ENCODE results near the gene MPL.

The MPL gene

DNA sequence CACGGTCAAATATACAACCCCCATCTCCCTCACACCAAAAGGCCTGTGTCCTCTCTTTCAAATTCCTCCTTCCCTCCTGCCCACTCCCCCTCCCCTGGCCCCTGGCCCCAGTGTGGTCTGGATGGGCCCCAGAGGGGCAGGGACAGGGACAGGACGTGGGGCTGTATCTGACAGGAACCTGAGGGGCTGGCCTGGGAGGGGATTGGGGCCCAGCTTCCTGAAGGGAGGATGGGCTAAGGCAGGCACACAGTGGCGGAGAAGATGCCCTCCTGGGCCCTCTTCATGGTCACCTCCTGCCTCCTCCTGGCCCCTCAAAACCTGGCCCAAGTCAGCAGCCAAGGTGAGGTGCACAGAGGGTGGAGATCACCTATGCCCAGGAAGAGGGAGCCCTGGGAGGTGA, at the start of gene MPL:
MPL (plus strand) TSS at position 231 of the 400 bp plus-strand sequence; CDS start at position 262, 31 bp downstream.
- no peak for DNase-seq

DNA sequence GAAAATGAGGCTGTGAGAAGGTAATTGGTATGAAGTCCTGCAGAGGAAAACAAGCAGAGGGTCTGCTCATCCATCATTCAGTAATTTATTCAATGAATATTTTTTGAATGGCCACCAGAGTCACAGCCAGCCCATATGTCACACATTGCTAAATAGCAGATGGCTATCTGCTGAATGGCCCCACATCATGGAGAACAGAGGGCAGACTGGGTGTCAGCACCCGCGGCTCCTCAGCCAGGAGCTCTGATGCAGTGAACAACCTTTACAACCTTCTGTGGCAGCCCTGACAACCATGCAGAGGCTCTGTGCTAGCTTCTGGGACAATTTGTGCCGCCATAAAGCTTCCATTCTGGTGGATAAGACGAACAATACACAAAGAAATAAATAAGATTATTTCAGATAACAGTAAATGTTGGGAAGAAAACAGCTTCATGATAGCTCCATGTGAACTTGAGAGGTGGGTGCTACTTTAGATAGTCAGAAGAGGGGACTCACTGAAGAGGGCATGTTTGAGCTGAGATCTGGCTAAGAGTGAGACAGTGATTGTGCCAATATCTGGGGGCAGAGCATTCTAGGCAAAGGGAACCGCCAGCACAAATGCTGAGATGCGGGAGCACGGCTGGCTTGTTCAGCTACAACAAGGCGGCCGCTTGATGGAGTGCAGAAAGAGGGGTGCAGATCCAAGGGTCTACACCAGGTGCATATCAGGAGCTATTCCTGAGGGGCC, 49.4 kb upstream of the MPL start:
- peak; percentile 38 for DNase-seq

DNA sequence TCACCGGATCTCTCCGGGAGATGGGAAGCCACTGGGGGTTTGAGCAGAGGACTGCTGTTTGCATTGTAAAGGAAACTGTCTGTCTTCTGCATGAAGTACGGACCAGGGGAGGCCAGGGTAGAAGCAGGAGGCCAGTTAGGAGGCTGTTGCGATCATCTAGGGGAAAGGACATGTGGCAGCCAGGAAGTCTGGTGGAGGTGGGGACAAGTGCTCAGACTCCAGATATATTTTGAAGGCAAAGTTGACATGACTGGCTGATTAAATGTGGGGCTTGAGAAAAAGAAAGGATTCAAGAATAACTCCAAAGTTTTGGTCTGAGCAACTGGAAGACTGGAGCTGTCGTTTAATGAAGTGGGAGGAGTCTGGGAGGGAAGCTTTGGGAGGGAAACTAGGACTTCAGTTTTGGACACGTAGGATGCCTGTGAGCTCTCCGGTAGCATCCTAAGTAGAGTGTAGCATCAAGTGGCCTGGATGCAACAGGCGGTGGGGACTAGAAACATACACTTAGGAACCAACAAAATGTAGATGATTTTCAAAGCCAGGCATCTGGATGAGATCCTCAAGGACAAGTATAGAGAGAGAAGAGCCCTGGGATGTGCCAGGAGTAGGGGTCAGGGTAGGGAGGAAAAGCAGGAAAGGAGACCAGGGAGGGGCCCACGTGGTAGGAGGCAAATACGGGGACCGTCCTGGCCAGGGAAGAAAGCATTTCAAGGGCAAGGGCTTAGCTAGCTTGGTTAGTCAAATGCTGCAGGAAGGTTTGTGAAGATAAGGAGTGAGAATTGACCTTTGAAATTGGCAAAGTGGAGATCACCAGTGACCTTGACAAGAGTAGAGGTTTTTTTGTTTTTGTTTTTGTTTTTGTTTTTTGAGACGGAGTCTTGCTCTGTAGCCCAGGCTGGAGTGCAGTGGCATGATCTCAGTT, 48.6 kb upstream of the MPL start:
- no peak for DNase-seq

DNA sequence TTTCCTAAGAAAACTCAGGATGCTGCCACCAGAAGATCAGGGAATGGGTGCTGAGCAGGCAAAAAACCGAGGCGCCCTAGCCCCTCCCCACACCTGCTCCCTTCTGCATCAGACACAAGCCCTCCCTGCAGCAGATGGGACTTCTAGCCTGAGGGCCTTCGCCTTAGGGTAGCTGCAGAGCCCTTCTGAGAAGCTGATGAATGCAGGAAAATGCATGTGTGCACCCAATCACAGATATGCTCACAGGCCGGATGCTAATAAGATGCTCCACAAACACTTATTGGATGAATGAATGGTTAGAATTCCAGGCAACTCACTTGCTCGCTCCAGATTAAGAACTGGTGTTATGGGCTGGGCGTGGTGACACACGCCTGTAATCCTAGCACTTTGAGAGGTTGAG, 45.4 kb upstream of the MPL start:
- DNase-seq, result peak; percentile 35

DNA sequence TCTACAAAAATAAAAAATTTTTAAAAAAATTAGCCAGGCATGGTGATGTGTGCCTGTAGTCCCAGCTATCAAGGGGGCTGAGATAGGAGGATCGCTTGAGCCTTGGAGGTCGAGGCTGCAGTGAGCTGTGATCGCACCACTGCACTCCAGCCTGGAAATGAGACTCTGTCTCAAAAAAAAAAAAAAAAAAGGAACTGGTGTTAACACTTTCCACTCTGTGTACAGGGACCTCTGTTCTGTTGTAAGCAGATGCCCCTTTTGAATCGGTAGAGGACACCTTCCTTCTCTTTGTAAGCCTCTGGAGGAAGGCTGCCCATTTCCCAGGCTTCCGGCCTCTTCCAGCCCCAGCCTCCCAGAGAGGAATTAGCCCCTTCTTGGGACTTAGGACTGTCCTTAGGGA, 44.9 kb upstream of the MPL start:
- no peak for DNase-seq

DNA sequence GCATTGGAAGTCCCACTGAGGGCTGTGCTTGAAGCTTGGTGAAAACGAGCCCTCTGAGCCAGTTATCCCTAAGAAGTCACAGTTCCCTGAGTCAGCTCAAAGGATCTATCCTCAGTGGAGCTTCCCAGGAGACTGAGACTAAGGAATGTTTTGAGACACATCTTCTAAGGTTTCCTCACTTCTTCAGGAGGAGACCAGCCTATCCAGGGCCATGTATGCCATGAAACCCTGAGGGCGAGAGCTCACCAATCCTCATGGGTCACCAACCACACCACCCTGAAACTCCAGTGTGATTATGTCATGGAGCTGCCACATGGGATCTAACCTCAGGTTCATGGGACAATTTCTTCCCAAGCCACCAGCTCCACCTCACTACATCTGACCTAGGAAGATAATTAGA, 44.4 kb upstream of the MPL start:
- no peak for DNase-seq

DNA sequence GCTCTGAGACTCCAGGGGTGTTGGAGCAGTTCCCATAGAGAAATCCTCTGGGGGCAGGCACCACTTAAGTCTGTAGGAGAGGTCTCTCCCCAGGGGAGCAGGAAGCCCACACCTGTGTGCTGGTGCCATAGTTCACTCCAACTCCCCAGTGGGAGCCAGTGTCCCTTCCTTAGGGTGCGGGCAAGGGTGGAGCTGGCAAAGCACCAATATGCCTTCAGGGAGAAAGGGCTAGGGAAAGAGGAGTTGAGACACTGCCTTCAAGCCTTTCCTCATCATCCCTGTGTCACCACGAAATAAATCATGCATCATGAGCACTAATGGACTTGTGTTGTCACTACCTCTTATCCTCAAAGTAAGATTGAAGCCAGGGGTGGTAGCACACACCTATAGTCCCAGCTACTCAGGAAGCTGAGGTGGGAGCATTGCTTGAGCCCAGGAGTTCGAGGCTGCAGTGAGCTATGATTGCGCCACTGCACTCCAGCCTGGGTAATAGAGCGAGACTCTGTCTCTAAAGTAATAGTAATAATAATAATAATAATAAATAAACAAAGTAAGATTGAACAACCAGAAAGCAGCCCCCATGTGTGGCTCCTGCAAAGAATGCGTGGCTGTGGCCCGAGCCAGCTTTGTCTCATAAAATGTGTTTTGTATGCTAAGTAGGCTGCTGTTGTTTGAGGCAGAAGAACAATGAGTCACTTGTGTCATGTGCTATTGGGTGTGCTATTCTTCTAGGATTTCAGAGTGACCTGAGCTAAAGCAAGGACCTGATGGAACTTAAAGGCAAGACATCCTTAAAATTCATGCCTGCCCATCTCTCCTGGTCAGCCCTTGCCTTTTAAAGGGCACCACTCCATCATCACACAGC, 43.5 kb upstream of the MPL start:
- no peak for DNase-seq

DNA sequence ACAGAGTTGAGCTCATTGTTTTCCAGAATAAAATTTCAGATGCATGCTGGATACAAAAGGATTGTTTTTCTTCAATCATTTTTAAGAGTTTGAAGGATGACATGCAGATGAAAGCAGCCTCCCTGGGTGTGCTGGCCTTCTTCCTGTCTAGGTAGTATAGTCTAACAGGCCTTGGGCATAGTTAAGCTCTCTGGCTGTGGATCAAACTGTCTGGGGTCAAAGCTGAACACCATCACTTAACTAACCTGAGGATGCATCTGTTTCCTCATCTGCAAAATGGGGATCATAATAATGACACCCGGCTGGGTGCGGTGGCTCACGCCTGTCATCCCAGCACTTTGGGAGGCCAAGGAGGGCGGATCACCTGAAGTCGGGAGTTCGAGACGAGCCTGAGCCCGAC, 42.9 kb upstream of the MPL start:
- DNase-seq, result no peak

DNA sequence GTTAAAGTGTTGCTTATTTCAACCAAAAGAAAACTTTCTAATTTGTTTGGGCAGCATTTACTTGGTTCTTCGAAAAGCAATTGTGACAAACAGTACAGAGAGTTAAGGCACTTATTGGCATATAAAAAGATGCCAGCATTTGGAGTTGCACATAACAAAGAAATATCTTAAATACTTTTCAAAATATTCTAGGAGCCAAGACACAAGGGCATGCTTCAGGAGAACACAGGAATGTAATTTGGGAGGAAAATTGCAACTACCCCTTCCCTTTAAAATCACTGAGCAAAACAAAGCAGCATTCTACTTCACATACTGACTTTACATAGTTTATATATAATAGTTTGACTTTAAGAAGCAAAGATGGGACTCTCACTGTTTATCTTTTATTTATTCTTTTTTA, 41.4 kb upstream of the MPL start:
- no peak for DNase-seq

DNA sequence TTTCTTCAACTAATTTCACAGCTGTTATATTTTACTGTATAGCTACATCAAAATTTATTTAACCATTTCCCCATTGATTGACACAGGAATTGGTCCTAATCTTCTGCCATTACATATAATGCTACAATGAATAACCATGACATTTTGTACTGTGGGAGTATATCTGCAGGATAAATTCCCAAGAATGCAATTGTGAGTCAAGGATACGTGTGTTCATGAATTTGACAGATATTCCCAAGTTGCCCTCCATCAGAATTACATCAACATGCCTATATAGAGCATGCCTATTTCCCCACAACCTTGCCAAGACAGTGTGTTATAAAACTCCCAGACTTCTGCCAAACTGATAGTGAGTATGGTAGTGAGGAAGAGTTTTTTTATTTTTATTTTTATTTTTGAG, 39.6 kb upstream of the MPL start:
- DNase-seq, result no peak

DNA sequence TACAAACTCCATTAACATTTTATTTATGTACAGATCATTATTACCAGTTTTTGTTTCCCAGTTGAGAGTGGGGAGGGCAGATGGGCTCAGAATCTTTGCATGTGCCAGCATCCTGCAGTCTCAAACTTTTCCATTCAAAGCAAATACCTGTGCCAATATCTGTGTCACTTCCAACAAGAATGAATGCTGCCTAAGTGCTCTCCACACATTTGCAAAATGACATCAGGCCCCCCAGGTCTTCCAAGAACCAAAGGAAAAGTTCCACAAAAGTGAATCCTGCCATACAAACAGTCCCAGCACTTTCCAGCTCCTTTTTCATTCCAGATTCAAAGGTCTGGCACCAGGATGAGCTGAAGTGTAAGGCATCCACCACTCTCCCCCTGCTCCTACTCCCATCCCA, 38.5 kb upstream of the MPL start:
- DNase-seq, result no peak

DNA sequence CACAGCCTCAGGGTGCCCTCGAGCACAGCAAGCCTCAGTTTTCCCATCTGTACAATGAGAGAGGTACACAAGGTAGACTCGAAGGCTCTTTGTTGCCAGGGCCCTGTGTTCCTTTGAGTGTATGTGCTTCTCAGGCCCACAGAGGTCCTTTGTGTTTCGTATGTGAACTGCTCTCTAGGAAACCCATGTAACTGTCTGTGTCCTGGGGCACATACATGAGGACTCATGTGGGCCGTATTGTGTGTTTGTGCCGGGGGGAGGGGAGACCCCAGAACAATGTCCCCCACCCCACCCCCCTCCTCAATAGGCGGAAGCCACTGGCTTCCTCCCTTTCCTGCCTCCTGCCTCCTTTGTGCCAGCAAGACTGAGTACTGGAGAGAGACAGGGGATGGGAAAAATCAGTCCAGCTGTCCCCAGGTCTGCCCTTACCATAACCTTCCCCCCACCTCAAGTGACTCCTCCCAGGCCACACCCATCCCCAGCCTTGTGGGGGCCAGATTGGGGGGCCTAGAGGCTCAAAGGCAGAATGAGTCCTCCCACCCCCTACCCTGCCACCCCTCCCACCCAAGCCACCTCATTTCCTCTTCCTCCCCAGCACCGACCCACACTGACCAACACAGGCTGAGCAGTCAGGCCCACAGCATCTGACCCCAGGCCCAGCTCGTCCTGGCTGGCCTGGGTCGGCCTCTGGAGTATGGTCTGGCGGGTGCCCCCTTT, 37.1 kb upstream of the MPL start, which contains the start of gene TIE1:
TIE1 (plus strand) TSS at position 605 of the 717 bp plus-strand sequence; CDS start at position 695, 90 bp downstream.
- no peak for DNase-seq

DNA sequence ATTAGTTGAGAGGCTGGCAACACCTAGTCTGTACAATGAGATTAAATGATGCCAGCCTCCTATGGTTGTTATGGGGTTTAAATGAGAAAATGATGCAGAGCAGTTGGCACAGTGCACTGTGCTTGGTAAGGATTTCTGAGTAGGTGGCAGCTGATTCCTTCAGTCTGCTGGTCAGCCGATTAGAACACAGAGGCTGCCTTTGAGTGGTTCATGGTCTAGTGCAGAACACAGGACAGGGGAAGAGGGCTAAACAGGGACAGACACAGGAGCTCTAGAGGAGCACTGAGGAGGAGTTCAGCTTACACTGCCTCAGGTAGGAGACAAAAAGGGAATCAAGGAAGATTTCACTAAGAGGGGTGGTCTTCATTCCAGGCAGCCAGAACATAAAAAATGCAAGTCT, 35.4 kb upstream of the MPL start:
- DNase-seq, result no peak

DNA sequence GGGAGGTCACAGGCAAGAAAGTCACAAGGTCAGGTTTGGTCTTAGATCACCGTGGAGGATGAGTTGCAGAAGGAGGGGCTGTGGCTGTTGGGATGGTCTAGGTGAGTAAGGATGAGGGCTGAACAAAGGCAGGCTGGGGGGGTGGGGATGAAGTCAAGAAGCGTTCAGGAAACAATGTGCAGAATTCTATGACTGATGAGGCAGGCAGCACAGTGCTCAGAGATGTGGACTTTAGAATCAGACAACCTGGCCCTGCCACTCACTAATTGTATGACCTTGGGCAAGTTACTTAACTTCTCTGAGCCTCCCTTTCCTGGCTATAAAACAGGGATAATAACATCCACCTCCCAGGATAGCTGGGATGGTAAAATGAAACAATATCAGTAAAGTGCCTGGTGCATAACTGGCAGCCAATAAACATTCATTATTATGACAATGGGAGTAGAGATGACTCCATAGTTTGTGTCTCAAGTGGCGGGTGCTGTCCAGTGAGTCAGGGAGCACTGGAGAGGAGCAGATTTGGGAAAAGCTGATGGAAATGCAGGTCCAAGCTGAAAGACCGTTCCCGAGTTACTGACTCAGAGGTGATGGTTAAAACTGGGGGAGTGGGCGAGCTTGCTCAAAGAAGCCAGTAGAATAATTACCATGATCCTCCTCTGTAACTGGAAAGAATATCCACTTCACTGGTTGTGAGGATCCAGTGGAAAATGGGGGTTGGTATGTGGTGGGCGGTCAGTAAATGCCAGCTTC, 34.7 kb upstream of the MPL start:
- DNase-seq, result no peak

DNA sequence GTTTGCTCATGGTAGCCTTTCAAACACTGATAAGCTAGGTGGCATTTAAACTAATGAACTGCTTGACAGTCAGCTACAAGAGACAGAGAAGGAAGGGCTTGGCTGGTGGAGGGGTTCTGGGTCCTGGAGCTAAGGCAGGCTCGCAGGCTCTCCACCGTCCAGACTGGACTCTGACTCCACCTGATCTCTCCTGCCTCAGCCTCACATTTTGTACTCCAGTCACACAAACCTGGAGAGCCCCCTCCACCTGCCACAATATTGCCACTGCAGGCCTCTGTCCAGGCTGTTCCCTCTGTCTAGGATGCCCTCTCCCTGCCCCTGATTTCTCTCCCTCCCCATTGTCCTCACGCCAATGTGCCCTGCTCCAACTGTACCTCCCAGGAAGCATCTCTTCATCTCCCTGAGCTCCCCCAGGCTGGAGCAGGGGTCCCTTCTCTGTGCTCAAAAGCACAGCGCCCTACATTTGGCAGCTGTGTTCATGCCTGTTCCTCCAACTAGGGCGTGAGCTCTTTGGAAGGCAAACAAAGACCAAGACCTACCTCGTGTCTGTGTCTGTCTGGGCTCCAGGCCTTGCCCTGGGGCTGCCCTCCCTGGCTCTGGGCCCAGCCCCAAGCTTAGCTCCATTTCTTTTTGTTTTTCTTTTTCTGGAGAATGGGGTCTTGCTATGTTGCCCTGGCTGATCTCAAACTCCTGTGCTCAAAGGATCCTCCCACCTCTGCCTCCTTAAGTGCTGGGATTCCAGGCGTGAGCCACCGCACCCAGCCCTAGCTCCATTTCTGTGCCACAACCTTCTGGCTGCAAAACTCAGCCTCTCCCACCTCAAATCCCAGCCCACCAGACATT, 33.9 kb upstream of the MPL start:
- no peak for DNase-seq

DNA sequence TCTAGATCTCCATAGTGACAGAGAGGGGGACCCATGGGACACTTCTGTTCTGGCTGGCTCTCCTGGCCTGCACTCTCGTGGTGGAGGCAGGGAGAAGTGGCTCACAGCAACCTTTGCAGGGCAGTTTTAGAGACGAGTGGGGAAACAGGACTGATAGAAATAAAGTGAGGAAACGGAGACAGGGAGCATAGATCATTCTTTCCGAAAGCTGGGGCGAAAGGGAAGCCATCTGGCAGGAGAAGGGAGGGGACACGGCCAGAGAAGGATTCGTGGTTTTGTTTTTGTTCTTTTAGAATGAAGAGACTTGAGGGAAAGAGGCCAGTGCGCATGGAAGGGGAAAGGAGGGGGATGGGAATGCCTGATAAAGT, 33.3 kb upstream of the MPL start:
- no peak for DNase-seq

DNA sequence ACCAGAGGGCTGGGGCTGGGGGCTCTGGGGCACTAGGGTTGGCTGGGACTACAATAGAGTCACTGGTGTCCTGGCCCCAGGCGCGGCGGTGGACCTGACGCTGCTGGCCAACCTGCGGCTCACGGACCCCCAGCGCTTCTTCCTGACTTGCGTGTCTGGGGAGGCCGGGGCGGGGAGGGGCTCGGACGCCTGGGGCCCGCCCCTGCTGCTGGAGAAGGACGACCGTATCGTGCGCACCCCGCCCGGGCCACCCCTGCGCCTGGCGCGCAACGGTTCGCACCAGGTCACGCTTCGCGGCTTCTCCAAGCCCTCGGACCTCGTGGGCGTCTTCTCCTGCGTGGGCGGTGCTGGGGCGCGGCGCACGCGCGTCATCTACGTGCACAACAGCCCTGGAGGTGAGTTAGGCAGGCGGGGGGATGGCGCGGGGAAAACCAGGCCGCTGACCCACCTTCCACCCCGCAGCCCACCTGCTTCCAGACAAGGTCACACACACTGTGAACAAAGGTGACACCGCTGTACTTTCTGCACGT, 32.8 kb upstream of the MPL start:
- no peak for DNase-seq

DNA sequence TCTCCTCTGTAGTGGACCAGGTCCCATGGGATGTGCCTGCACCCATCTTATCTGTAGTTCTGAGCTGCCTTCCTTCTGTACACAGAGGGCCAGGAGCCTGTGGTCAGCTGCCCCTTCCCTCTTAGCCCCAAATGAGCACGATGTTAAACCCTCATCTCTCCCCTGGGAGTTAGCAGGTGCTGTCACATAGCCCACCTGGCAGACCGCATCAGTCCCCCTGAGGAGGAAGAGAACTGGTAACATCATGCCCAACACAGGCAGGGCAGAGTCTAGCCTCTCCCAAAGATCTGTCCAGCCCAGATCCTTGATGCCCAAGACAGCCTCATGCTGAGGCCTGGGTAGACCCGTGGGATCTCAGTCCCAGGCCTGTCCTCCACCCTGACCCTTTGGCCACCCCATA, 32.2 kb upstream of the MPL start:
- DNase-seq, result no peak

DNA sequence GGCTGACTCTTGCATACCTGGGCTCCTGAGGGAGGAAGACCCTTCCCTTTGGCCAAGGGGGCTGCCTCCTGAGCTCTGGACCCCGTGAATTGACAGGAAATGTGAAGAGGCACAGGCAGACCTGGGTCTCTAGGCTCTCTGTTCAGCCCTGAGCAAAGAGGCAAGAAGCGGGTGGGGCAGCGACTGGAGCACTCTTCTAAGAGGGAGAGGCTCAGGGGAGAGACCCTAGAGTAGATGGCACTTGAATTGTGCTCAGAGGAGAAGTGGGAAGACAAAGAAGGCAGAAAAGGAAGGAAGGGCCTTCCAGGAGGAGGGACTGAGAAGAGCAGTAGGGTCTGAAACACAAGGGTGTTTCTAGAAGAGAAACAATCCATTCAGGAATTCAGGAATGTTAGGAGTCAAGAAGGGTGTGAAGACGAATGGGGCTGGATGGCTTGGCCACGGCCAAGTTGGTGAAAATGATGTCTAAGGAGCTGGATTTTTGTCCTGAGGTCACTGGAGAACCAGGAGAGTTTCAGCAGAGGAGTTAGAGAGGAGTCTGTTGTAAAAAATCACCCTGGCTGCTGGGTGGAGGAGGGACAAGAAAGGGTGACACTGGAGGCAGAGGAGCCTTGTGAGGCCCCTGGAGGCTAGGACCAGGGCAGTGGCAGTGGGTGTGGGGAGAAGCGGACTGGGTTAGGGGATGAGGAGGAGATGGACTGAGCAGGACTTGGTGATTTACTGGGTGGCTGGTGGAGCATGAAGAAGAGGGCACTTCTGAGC, 31.5 kb upstream of the MPL start:
- DNase-seq, result no peak

All from NCI-H1694 treated with DMSO at 0.1 percent for 48 hours (cell line).